Activated T-cell treated with anti-CD3 and anti-CD28 coated beads, Interleukin-2, amount 50 U/mL, for 72 hours (primary cell): Measurements from ENCODE around the gene SLC26A11. TPM values are rescaled to one million over a fixed set of nuclear protein-coding genes. Genes with fewer than 3 reads are reported as not detected.
"Not testable (repeated sequence)": the region's sequence is repeated elsewhere in the genome, so short reads cannot be mapped to it uniquely, and the experiment has no call there.

ENCODE experiments used
- ATAC-seq, 2 donors: fragments of 150-1000 bp; cut with Tn5 transposase; replicated peaks in 1 of 2; 2 replicates each; pipeline ENCODE4 v1.10.0; 2021; ENCODE audit warnings: moderate library complexity in 2 of 2, mild to moderate bottlenecking in 1 of 2
- DNase-seq, 2 donors: peaks; one replicate each; pipeline ENCODE4 v3.0.0; 2021 to 2022; ENCODE audit warnings: mixed read lengths in 1 of 2
- H3K27ac Mint-ChIP-seq: one replicate; pipeline ENCODE4 v1.8.0; 2022; ENCODE audit warnings: mild to moderate bottlenecking, moderate library complexity, mixed read lengths
- H3K27me3 Mint-ChIP-seq: one replicate; pipeline ENCODE4 v1.8.0; 2022; ENCODE audit warnings: low read depth, mixed read lengths
- H3K36me3 Mint-ChIP-seq, 2 donors: one replicate each; pipeline ENCODE4 v1.8.0; 2022; ENCODE audit warnings: mixed read lengths in 2 of 2, mild to moderate bottlenecking in 1 of 2; ENCODE audit not compliant: insufficient read depth in 2 of 2
- H3K4me1 Mint-ChIP-seq: one replicate; pipeline ENCODE4 v1.8.0; 2022; ENCODE audit warnings: low read depth, mixed read lengths
- H3K4me3 Mint-ChIP-seq, 2 donors: one replicate each; pipeline ENCODE4 v1.8.0; 2022; ENCODE audit warnings: mild to moderate bottlenecking in 2 of 2, mixed read lengths in 2 of 2, moderate library complexity in 2 of 2
- H3K9me3 Mint-ChIP-seq, 2 donors: one replicate each; pipeline ENCODE4 v1.8.0; 2022; ENCODE audit warnings: mixed read lengths in 2 of 2
- total RNA-seq, 2 donors: library from RNA; stranded (reverse); gene quantifications; one replicate each; pipeline ENCODE4 v1.2.3, GENCODE V29; 2022

SLC26A11 gene
- total RNA-seq, 2 donors from 2014 or later: 25.9 to 28.8 TPM

GRCh38 chr17:80265205-80266068 is 45.2 kb downstream of the SLC26A11 start:
- ATAC-seq: peak; percentile 44 to 47
- Mint-ChIP-seq H3K4me1 (peaks cover 32% of the 10 kb centered on the region), H3K27me3 (no peaks in the 10 kb centered on the region), H3K4me3 (peak overlapping the region; percentile 94 to 96), H3K9me3 (no peaks in the 10 kb centered on the region), H3K36me3 (peaks cover 19 to 39% of the 10 kb centered on the region in 2 donors), H3K27ac (peak overlapping the region; percentile 96)
- DNase-seq: peak; percentile 79 to 80

DNA sequence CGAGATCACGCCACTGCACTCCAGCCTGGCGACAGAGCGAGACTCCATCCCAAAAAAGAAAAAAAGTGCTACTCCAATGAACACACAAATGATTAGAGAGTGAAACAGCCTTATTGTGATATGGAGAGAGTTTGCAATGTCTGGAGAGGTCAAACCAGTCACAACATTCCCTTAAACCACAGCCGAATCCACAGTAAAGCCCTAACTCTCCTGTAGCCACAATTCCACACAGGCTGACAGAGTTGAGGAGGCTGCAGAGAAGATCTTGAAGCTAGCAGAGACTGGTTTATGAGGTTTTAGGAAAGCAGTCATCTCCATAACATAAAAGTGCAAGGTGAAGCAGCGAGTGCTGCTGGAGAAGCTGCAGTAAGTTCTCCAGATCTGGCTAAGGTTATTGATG is 47.2 kb downstream of the SLC26A11 start:
- Mint-ChIP-seq H3K36me3 (peaks cover 20 to 44% of the 10 kb centered on the region in 2 donors), H3K4me1 (peaks cover 23% of the 10 kb centered on the region), H3K9me3 (no peaks in the 10 kb centered on the region), H3K4me3 (peak overlapping the region; percentile 35 to 53), H3K27me3 (no peaks in the 10 kb centered on the region), H3K27ac (peak overlapping the region; percentile 58)
- no peak for DNase-seq
- ATAC-seq: no peak

- peaks cover 19 to 46% of the 10 kb centered on the region in 2 donors for H3K36me3 Mint-ChIP-seq
- no peak overlapping the region for H3K4me3 Mint-ChIP-seq
- H3K27ac Mint-ChIP-seq: no peak overlapping the region
- H3K27me3 Mint-ChIP-seq: no peaks in the 10 kb centered on the region
- peaks cover 19% of the 10 kb centered on the region for H3K4me1 Mint-ChIP-seq
- no peak for ATAC-seq
- no peak for DNase-seq
- H3K9me3 Mint-ChIP-seq: no peaks in the 10 kb centered on the region
These were observed 48.2 kb downstream of the SLC26A11 start for GRCh38 chr17:80268427-80268826.

DNA sequence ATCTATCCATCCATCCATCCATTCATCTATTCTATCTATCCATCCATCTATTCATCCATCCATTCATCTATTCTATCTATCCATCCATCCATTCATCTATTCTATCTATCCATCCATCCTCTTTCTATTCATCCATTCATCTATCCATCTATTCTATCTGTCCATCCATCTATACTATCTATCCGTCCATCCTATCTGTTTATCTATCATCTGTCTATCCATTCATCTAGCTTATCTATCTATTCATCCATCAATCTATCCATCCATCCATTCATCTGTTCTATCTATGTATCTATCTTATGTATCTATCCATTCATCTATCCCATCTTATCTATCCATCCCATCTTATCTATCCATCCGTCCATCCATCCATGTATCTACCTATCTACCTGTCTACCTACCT is 49.2 kb downstream of the SLC26A11 start:
- Mint-ChIP-seq H3K27me3 (no peaks in the 10 kb centered on the region), H3K9me3 (no peaks in the 10 kb centered on the region), H3K4me1 (peaks cover 28% of the 10 kb centered on the region), H3K27ac (no peak overlapping the region), H3K4me3 (no peak overlapping the region), H3K36me3 (peaks cover 22 to 49% of the 10 kb centered on the region in 2 donors)
- DNase-seq (no peak), ATAC-seq (no peak)

GRCh38 chr17:80270104-80270503 is 49.9 kb downstream of the SLC26A11 start:
- Mint-ChIP-seq H3K4me3 (no peak overlapping the region), H3K9me3 (no peaks in the 10 kb centered on the region), H3K27me3 (no peaks in the 10 kb centered on the region), H3K27ac (peak overlapping the region; percentile 43), H3K4me1 (peaks cover 27% of the 10 kb centered on the region), H3K36me3 (peaks cover 19 to 43% of the 10 kb centered on the region in 2 donors)
- ATAC-seq (no peak), DNase-seq (no peak)

GRCh38 chr17:80270836-80271235 is 50.6 kb downstream of the SLC26A11 start:
- no peaks in the 10 kb centered on the region for H3K27me3 Mint-ChIP-seq
- H3K36me3 Mint-ChIP-seq: peaks cover 17 to 38% of the 10 kb centered on the region in 2 donors
- peaks cover 22% of the 10 kb centered on the region for H3K4me1 Mint-ChIP-seq
- H3K9me3 Mint-ChIP-seq: no peaks in the 10 kb centered on the region
- peak; percentile 58 to 62 for DNase-seq
- peak overlapping the region; percentile 87 for H3K27ac Mint-ChIP-seq
- ATAC-seq: peak; percentile 73 to 76
- H3K4me3 Mint-ChIP-seq: peak overlapping the region in 1 of 2 donors; percentile 58

- no peaks in the 10 kb centered on the region for H3K9me3 Mint-ChIP-seq
- peaks cover 18 to 30% of the 10 kb centered on the region in 2 donors for H3K36me3 Mint-ChIP-seq
- no peak overlapping the region for H3K27ac Mint-ChIP-seq
- DNase-seq (no peak), ATAC-seq (no peak)
- no peaks in the 10 kb centered on the region for H3K27me3 Mint-ChIP-seq
- peaks cover 31% of the 10 kb centered on the region for H3K4me1 Mint-ChIP-seq
- H3K4me3 Mint-ChIP-seq: no peak overlapping the region
These were observed 52.1 kb downstream of the SLC26A11 start for GRCh38 chr17:80272366-80272765.

DNA sequence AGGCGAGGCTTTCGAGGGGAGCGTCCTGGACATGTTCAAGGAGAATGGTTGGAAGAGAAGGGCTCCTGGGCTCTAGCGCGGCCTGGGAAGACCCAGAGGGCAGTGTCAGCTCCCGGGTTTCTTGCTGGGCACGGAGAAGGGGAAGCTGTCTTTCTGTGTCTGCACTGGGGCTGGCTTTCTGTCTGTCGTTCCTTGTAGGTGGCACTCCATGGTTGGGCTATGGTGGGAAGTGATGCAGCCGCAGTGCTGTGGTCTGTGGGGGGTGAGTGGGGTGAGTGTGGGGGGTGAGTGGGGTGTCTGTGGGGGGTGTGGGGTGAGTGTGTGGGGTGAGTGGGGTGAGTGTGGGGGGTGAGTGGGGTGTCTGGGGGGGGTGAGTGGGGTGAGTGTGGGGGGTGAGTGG is 54.1 kb downstream of the SLC26A11 start:
- DNase-seq: no peak
- Mint-ChIP-seq H3K27ac (peak overlapping the region; percentile 67), H3K9me3 (no peaks in the 10 kb centered on the region), H3K36me3 (peaks cover 17 to 31% of the 10 kb centered on the region in 2 donors), H3K4me3 (peak overlapping the region; percentile 47 to 54), H3K4me1 (peaks cover 35% of the 10 kb centered on the region), H3K27me3 (no peaks in the 10 kb centered on the region)
- no peak for ATAC-seq

GRCh38 chr17:80274871-80275449 is 54.7 kb downstream of the SLC26A11 start:
- Mint-ChIP-seq H3K9me3 (no peaks in the 10 kb centered on the region), H3K36me3 (peaks cover 16 to 35% of the 10 kb centered on the region in 2 donors), H3K27ac (peak overlapping the region; percentile 40), H3K27me3 (no peaks in the 10 kb centered on the region), H3K4me3 (no peak overlapping the region), H3K4me1 (peaks cover 35% of the 10 kb centered on the region)
- ATAC-seq (no peak), DNase-seq (no peak)

- not testable (repeated sequence) for H3K27ac Mint-ChIP-seq, H3K27me3 Mint-ChIP-seq, ATAC-seq, DNase-seq, H3K9me3 Mint-ChIP-seq, H3K4me3 Mint-ChIP-seq
- peaks cover 35% of the 10 kb centered on the region for H3K4me1 Mint-ChIP-seq
- H3K36me3 Mint-ChIP-seq: peaks cover 18 to 34% of the 10 kb centered on the region in 2 donors
These were observed 55.6 kb downstream of the SLC26A11 start for GRCh38 chr17:80275857-80276256.

- Mint-ChIP-seq H3K27me3 (no peaks in the 10 kb centered on the region), H3K9me3 (no peaks in the 10 kb centered on the region), H3K4me1 (peaks cover 33% of the 10 kb centered on the region), H3K27ac (peak overlapping the region; percentile 73), H3K36me3 (peaks cover 19 to 32% of the 10 kb centered on the region in 2 donors), H3K4me3 (no peak overlapping the region)
- DNase-seq (no peak), ATAC-seq (peak in 1 of 2 donors; percentile 16)
These were observed 57.8 kb downstream of the SLC26A11 start for GRCh38 chr17:80277751-80278671.

DNA sequence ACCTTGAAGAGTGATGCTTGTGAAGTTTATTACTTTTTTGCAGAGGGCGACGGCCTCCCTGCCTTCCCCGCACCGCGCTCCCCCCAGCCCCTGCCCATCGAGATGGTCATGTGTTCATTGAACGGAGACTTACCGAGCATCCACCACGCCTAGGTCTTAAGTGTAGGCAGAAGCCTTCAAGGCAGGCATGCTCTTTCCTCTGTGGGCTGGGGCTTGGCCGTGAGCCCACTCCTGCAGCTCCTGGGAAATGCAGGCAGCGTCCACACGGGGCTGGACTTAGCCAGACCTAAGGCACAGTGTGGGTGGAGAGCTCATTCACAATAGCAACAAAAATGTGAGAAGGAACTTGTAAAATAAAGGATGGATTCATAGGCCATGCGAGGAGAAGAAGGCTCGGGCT is 59.7 kb downstream of the SLC26A11 start:
- H3K27me3 Mint-ChIP-seq: no peaks in the 10 kb centered on the region
- peaks cover 31% of the 10 kb centered on the region for H3K4me1 Mint-ChIP-seq
- peaks cover 15 to 28% of the 10 kb centered on the region in 2 donors for H3K36me3 Mint-ChIP-seq
- no peak overlapping the region for H3K4me3 Mint-ChIP-seq
- H3K9me3 Mint-ChIP-seq: no peaks in the 10 kb centered on the region
- DNase-seq: no peak
- peak overlapping the region; percentile 85 for H3K27ac Mint-ChIP-seq
- no peak for ATAC-seq
